Stimulated activated naive CD4-positive, alpha-beta T cell treated with Interleukin-2 at 50 U/mL for 16 hours (primary cell): ENCODE data around the gene RUFY1.
"Not testable (repeated sequence)": the region's sequence is repeated elsewhere in the genome, so short reads cannot be mapped to it uniquely, and the experiment has no call there.

Experiments
- DNase-seq: peaks from one replicate; lab custom pipeline; 2025; lab: John Stamatoyannopoulos, UW

The RUFY1 gene, protein sequence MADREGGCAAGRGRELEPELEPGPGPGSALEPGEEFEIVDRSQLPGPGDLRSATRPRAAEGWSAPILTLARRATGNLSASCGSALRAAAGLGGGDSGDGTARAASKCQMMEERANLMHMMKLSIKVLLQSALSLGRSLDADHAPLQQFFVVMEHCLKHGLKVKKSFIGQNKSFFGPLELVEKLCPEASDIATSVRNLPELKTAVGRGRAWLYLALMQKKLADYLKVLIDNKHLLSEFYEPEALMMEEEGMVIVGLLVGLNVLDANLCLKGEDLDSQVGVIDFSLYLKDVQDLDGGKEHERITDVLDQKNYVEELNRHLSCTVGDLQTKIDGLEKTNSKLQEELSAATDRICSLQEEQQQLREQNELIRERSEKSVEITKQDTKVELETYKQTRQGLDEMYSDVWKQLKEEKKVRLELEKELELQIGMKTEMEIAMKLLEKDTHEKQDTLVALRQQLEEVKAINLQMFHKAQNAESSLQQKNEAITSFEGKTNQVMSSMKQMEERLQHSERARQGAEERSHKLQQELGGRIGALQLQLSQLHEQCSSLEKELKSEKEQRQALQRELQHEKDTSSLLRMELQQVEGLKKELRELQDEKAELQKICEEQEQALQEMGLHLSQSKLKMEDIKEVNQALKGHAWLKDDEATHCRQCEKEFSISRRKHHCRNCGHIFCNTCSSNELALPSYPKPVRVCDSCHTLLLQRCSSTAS

DNA sequence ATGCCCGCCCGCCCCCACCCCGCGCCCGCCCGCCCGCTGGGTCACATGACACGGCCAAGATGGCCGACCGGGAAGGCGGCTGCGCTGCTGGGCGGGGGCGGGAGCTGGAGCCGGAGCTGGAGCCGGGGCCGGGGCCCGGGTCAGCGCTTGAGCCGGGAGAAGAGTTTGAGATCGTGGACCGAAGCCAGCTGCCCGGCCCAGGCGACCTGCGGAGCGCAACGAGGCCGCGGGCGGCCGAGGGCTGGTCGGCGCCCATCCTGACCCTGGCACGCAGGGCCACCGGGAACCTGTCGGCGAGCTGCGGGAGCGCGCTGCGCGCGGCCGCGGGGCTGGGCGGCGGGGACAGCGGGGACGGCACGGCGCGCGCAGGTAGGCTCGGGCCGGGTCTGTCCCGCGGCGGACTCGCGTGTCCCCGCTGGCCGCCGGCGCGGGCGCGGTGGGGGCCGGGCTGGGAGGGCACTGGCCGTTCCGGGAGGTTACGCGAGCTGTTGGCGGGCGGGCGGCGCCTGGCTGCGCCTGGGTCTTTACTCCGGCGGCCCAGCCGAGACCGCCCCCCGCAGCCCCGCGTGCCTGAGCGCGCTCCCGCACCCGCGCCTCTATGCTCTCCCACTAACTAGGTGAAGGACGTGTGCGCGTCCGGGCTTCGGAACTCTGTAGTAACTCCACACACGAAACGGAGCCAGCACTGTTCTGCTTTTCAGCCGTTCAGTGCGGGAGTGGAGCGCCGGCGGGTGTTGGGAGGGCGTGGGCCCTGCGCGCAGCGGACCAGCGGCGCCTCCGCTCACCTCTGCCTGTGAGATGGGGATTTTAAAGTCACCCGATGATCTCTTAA, at the start of gene RUFY1:
RUFY1 (plus strand) TSS at position 44 of the 832 bp plus-strand sequence; CDS start at position 60, 16 bp downstream.
- peak; percentile 81 for DNase-seq

- DNase-seq = not testable (repeated sequence)
These were observed 48.4 kb upstream of the RUFY1 start for GRCh38 chr5:179501997-179502396.

GRCh38 chr5:179502420-179502819, 47.9 kb upstream of the RUFY1 start:
- not testable (repeated sequence) for DNase-seq

- no peak for DNase-seq
These were observed 46.2 kb upstream of the RUFY1 start for GRCh38 chr5:179504191-179504590.

GRCh38 chr5:179504600-179505396, 45.6 kb upstream of the RUFY1 start:
- no peak for DNase-seq

DNA sequence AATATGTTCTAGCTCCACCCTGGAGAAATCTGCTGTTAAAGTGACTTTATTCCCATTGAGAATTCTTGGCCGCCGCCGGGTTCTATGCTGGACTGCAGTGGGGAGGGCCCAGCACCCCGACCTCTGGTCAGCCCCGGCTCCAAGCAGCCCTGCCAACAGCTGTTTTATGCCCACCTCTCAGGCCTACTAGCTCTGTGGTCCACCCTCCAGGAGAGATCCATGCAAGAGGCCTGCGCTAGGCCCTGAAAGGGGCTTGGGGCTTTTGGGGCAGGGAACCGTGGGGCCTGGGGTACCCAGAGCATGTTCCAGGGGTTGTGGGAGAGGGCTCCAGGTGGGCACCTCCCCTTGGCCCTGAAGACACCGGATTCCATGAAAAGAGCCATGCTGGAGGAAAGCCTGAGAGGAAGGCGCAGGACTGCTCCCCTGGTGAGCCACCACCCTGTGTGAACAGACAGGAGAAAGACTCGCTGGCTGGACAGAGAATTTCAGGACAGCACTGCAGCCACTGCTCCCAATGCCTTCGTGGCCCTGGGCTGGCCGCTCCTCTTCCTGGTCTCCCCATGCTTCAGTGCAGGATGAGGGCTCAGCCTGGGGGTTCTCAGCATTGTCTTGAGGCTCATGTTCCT, 44.6 kb upstream of the RUFY1 start:
- no peak for DNase-seq

GRCh38 chr5:179509239-179509638, 41.1 kb upstream of the RUFY1 start:
- no peak for DNase-seq

DNA sequence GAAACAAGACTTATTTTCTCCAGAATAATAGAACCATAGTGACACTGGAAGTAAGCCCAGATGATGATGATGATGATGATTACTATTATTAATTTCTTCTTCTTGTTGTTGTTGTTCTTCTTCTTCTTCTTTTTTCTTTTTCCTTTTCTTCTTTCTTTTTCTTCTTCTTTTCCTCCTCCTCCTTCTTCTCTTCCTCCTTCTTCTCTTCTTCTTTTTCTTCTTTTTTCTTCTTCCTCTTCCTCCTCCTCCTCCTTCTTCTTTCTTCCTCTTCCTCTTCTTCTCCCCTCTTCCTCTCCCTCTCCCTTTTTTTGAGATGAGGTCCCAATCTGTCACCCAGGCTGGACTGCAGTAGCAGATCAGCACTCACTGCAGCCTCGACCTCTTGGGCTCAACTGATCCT, 40.5 kb upstream of the RUFY1 start:
- no peak for DNase-seq

DNA sequence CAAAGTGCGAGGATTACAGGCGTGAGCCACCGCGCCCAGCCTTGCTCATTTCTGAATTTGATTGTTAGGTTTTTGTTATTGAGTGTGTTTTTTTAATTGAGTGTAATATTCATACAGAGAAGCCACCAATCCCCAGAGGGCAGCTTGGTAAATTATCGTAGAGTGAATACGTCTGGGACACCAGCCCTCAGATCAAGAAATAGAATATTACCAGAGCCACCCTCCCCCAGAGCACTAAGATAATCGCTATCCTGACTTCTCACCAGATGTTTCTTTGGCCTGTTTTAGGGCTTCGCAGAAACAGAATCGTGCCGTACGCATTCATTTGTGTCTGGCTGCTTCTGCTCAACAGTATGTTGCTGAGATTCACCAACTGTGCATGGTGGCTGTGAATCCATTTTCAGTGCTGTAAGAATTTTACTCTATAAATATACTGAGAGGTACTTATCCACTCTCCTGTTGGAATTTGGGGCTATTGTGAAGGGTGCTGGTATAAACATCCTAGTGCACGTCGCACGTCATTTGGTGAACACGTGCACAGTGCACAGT, 37.8 kb upstream of the RUFY1 start:
- no peak for DNase-seq

DNA sequence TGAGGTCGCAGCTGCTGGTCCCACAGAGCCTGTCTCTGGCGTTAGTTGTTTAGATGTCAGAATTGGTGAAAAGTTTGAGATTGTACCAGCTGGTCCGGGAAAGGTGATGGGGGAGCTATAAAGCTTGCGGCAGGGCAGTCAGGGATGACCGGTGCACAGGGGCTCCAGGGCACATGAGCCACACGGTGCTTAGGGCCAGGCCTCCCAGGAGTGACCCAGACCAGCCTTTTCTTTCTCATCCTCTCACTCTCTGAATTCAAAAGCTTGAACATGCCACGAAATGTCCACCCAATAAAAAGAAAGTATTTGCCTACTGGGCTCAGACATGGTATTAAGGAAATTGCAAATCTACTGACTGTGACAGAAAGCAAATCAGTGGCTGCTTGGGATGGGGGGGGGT, 34.9 kb upstream of the RUFY1 start:
- not testable (repeated sequence) for DNase-seq

DNA sequence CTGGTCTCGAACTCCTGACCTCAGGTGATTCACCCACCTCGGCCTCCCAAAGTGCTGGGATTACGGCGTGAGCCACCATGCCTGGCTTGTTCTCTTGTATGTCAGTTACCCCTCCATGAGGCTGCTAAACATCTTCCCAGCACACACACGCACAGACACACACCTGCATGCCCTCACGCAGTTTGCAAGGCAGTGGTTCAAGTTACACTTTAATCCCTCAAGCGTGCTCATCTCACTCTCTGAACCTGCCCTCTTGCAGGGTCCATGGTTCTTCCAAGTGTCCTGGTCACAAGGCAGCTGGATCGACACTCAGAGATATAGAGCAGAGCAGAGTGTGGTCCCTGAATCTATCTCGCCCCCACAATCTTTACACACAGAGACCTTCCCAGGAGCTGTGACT, 34.1 kb upstream of the RUFY1 start:
- no peak for DNase-seq

DNA sequence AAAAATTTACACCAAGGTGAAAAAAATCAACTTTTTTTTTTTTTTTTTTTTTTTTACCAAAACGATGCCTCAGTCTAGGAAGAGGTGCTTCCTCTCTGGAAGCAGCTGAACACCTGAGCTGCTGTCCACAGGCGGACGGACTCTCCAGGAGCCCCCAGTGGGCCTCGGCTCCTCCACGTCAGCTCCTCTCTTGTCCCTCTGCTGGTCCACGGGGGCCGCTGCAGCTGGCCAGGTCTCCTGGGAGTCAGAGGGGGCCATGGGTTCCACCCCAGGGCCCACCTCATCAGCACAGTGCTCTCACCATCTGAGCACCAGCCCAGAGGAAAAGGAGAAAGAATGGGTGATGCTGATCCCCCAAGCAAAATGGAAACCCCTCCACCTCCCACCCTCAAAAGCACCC, 32.6 kb upstream of the RUFY1 start:
- DNase-seq = not testable (repeated sequence)

DNA sequence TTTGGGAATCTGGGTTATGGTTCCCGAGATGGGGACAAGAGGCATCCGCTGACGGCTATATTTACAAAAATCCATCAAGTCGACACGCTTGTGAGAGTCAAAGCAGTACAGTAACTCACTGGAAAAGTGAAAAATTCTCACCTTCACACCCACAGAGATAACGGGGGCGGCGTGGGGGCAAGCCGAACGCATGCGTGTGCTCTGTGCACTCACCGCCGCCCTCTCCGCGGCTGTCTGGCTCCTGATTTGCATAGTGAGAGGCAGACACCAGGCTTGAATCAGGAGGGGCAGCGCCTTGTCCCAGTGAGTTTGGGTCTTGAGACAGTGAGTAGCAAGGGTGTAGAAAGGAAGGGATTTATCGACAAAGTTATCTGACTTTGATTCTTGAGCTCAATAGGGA, 32.0 kb upstream of the RUFY1 start:
- not testable (repeated sequence) for DNase-seq

GRCh38 chr5:179519416-179520070, 30.8 kb upstream of the RUFY1 start:
- not testable (repeated sequence) for DNase-seq

DNA sequence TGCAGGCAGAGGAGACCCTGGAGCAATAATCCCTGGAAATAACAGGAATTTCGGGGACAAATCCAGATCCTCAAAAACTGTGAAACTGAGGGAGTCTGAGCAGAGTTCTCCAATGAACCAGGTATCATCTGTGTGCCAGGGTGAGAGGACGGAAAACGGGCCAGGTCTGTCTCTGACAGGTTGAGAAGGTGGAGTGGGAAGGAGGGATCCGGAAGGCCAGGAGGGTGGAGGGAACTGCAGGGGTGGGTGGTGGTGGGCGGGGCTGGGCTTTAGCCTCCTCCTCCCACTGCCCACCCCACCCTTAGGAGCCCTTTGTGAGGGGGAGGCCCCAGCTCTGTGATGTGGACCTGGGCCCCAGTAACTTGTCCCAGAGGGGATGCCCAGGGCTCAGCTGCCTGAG, 28.2 kb upstream of the RUFY1 start:
- DNase-seq = not testable (repeated sequence)

DNA sequence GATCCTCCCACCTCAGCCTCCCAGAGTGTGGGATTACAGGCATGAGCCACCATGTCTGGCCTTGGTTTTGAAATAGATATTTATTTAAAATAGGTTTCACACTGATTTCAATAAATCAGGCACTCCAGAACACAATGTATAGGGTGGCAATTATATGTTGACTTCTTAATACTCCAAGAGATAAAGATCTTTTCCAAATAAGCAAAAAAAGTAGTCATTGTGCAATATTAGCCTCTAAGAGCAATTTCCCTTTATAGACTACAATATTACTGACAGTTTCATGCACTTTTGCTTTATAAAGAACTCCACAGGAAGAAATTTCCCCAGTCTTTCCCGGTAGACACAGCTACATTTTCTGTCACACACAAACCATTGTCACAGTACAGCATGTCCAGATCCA, 23.4 kb upstream of the RUFY1 start:
- no peak for DNase-seq

GRCh38 chr5:179530069-179530998, 20.0 kb upstream of the RUFY1 start:
- DNase-seq = peak; percentile 38

GRCh38 chr5:179533024-179533423, 17.3 kb upstream of the RUFY1 start:
- no peak for DNase-seq

GRCh38 chr5:179533907-179534306, 16.4 kb upstream of the RUFY1 start:
- no peak for DNase-seq
